K562 (cell line): ENCODE results near the gene VMP1. TPM values are rescaled to one million over a fixed set of nuclear protein-coding genes. Genes with fewer than 3 reads are reported as not detected.

Experiments used
- ATAC-seq: fragments of 200-7000 bp; cut with Tn5 transposase; 3 replicates; pipeline ENCODE4 v1.9.1; 2020; ENCODE audit warnings: moderate library complexity
- BruUV-seq: library from RNA; stranded (reverse); fragments of 400-500 nt; replicated peaks from 2 replicates; lab custom pipeline; 2021; lab: Mats Ljungman, UMichigan
- CTCF ChIA-PET: fragments of 300-600 bp; formaldehyde crosslinking; extraction: SDS; loops from one replicate; lab custom pipeline; 2021; ENCODE audit warnings: low intra/inter-chr PET ratio; lab: Yijun Ruan, JAX
- POLR2A ChIA-PET: fragments of 300-600, 350-650 bp; sonication (Branson Sonifier 250); formaldehyde crosslinking; extraction: SDS; loops from one replicate; lab custom pipeline; 2021; ENCODE audit warnings: antibody characterized with exemption, inconsistent platforms; lab: Yijun Ruan, JAX
- DNase-seq, 4 experiments: peaks; one replicate each; pipeline versions ENCODE4 v3.0.0 to v3.0.0-alpha.2; 2011 to 2018; ENCODE audit warnings: low spot score in 3 of 4, mixed read lengths in 3 of 4; ENCODE audit errors: extremely low read depth in 1 of 4
- FAIRE-seq: peaks from 2 replicates; lab custom pipeline; 2011; peaks lifted over from hg19 to GRCh38; lab: Jason Lieb, UNC
- H2AFZ ChIP-seq: 2 replicates; pipeline ENCODE4 v1.6.0; 2011; ENCODE audit warnings: low read depth, low read length, control low read depth, inconsistent platforms
- H3K27ac ChIP-seq: fragments of 200-600 bp; 3 replicates; pipeline ENCODE4 v1.8.0; 2011; ENCODE audit warnings: low read depth, mild to moderate bottlenecking, control low read depth, inconsistent platforms, low read length, moderate library complexity, mixed read lengths; ENCODE audit errors: extremely low read depth
- H3K27me3 ChIP-seq, 2 experiments: fragments of 300-600 bp in 1 of 2; 2 replicates in 1 of 2; 3 replicates in 1 of 2; pipeline versions ENCODE4 v1.6.0 to v1.8.0; 2011; ENCODE audit warnings: inconsistent platforms in 2 of 2, low read length in 2 of 2, mild to moderate bottlenecking in 1 of 2, mixed read lengths in 1 of 2, moderate library complexity in 1 of 2; ENCODE audit not compliant: control insufficient read depth in 2 of 2, insufficient read depth in 2 of 2
- H3K36me3 ChIP-seq: fragments of 300-600 bp; 3 replicates; pipeline ENCODE4 v1.8.0; 2011; ENCODE audit warnings: mild to moderate bottlenecking, low read length, inconsistent platforms; ENCODE audit not compliant: control insufficient read depth, insufficient read depth
- H3K4me1 ChIP-seq, 2 experiments: fragments of 200-600 bp in 1 of 2; replicated peaks in 1 of 2; 2 replicates in 1 of 2; 3 replicates in 1 of 2; pipeline versions ENCODE4 v1.5.1 to v1.8.0; 2011; ENCODE audit warnings: inconsistent platforms in 2 of 2, low read length in 2 of 2, mild to moderate bottlenecking in 1 of 2, mixed read lengths in 1 of 2, moderate library complexity in 1 of 2; ENCODE audit not compliant: control insufficient read depth in 2 of 2, insufficient read depth in 2 of 2
- H3K4me2 ChIP-seq: 2 replicates; pipeline ENCODE4 v1.6.1; 2011; ENCODE audit warnings: low read length, control low read depth, inconsistent platforms, mixed read lengths; ENCODE audit not compliant: insufficient read depth
- H3K4me3 ChIP-seq: fragments of 200-600 bp; sonication (generic), shearing (Covaris generic); 2 replicates; pipeline ENCODE4 v1.5.1; 2016; ENCODE audit warnings: control low read depth, inconsistent platforms
- H3K79me2 ChIP-seq: fragments of 200-600 bp; 3 replicates; pipeline ENCODE4 v1.8.0; 2011; ENCODE audit warnings: low read length, inconsistent platforms; ENCODE audit not compliant: control insufficient read depth, insufficient read depth
- H3K9ac ChIP-seq, 2 experiments: 2 replicates each; pipeline versions ENCODE4 v1.6.0 to v1.6.1; 2011; ENCODE audit warnings: low read depth in 2 of 2, low read length in 2 of 2, control low read depth in 1 of 2, inconsistent platforms in 1 of 2, mild to moderate bottlenecking in 1 of 2, mixed read lengths in 1 of 2; ENCODE audit not compliant: insufficient read depth in 1 of 2
- H3K9me1 ChIP-seq: one replicate; pipeline ENCODE4 v1.6.0; 2011; ENCODE audit warnings: inconsistent platforms, mild to moderate bottlenecking, low read length, moderate library complexity; ENCODE audit not compliant: control insufficient read depth, insufficient read depth
- H3K9me3 ChIP-seq: replicated peaks from 2 replicates; pipeline ENCODE4 v1.5.1; 2011; ENCODE audit warnings: low read depth, low read length, inconsistent platforms; ENCODE audit not compliant: control insufficient read depth, insufficient read depth
- H4K20me1 ChIP-seq: replicated peaks from 2 replicates; pipeline ENCODE4 v1.6.1; 2011; ENCODE audit warnings: low read length, inconsistent platforms, mixed read lengths; ENCODE audit not compliant: control insufficient read depth, insufficient read depth
- CBFA2T3 ChIP-seq: fragments of 450-650 bp; IDR thresholded peaks from 2 replicates; pipeline ENCODE4 v1.6.1; 2017
- ELF2 ChIP-seq: fragments of 250-450 bp; sonication (Bioruptor Pico); IDR thresholded peaks from 2 replicates; pipeline ENCODE4 v1.5.0; 2021; ENCODE audit warnings: mild to moderate bottlenecking
- ILK ChIP-seq: fragments of 450-650 bp; IDR thresholded peaks from 2 replicates; pipeline ENCODE4 v1.6.1; 2016; ENCODE audit warnings: missing genetic modification characterization, low read depth, mild to moderate bottlenecking, missing compliant biosample characterization, moderate library complexity, borderline replicate concordance
- KLF10 ChIP-seq: fragments of 250-450 bp; sonication (Bioruptor Pico); IDR thresholded peaks from 2 replicates; pipeline ENCODE4 v1.6.1; 2021; ENCODE audit warnings: matching md5 sums
- NBN ChIP-seq: fragments of 450-650 bp; IDR thresholded peaks from 2 replicates; pipeline ENCODE4 v1.6.1; 2016; ENCODE audit warnings: low read depth, mild to moderate bottlenecking
- PTTG1 ChIP-seq: fragments of 450-650 bp; IDR thresholded peaks from 2 replicates; pipeline ENCODE4 v1.6.1; 2016; ENCODE audit warnings: low read depth, mild to moderate bottlenecking, missing genetic modification characterization, missing compliant biosample characterization
- ZNF12 ChIP-seq: sonication (generic); formaldehyde crosslinking; IDR thresholded peaks from 2 replicates; pipeline ENCODE4 v1.4.0; 2020; ENCODE audit warnings: mild to moderate bottlenecking, missing genetic modification reagents
- ZNF589 ChIP-seq: fragments of 200-800 bp; sonication (Bioruptor generic); IDR thresholded peaks from 2 replicates; pipeline ENCODE4 v1.6.1; 2016; ENCODE audit warnings: low read depth, missing genetic modification characterization, missing compliant biosample characterization
- ZNF778 ChIP-seq: fragments of 450-650 bp; formaldehyde crosslinking; IDR thresholded peaks from 2 replicates; pipeline ENCODE4 v1.4.0; 2020; ENCODE audit warnings: mild to moderate bottlenecking, moderate library complexity
- WGBS: fragments of 100-300 bp; shearing (Covaris generic); methylation state at CpG from one replicate; pipeline ENCODE4 v1.1.6; 2016; ENCODE audit warnings: low coverage, mixed read lengths; ENCODE audit not compliant: insufficient coverage; ENCODE audit errors: missing lambda C conversion rate; 5-methylcytosine and 5-hydroxymethylcytosine counted together
- in situ Hi-C: fragments of 300-500 bp; cut with MboI; formaldehyde crosslinking; loops from 4 replicates; pipeline ENCODE4 v1.15.0; 2018; ENCODE audit warnings: inconsistent platforms, mixed read lengths
- intact Hi-C: fragments of 100-400 bp; cut with micrococcal nuclease; formaldehyde crosslinking; loops from 2 replicates; pipeline ENCODE4 v1.14.2; 2022
- polyA plus RNA-seq, 8 experiments: library from polyadenylated mRNA; depleted of rRNA in 4 of 8; stranded (reverse) in 5 of 8; unstranded in 3 of 8; fragments of >200 nt; fragmentation: Nextera tagmentation in 2 of 8; fragmentation: Illumina TruSeq in 1 of 8; extraction: Ambion mirVana in 2 of 8; extraction: Trizol in 1 of 8; gene quantifications; 2 replicates each; pipeline versions ENCODE4 v1.2.1 to v1.2.3, GENCODE V29; 2011 to 2014; ENCODE audit warnings: inconsistent platforms in 1 of 8, missing spikeins in 1 of 8
- total RNA-seq, 7 experiments: library from RNA; depleted of rRNA in 6 of 7; stranded (reverse); fragments of >200 nt in 6 of 7; fragmentation: Illumina TruSeq in 2 of 7; extraction: Trizol in 2 of 7; gene quantifications; 2 replicates each; pipeline versions ENCODE4 v1.2.1 to v1.2.3, GENCODE V29; 2011 to 2021; ENCODE audit warnings: low replicate concordance in 1 of 7
- TF ChIP-seq, protein P1 (sequence below): sonication (generic); formaldehyde crosslinking; IDR thresholded peaks from 2 replicates; pipeline ENCODE4 v1.8.1; 2023; ENCODE audit warnings: mild to moderate bottlenecking, missing genetic modification reagents
- TF ChIP-seq, protein P2 (sequence below): fragments of 450-650 bp; formaldehyde crosslinking; IDR thresholded peaks from 2 replicates; pipeline ENCODE4 v1.4.0; 2022; ENCODE audit warnings: missing genetic modification characterization
- TF ChIP-seq, protein P3 (sequence below): fragments of 450-650 bp; formaldehyde crosslinking; IDR thresholded peaks from 2 replicates; pipeline ENCODE4 v1.4.0; 2020; ENCODE audit warnings: mild to moderate bottlenecking, mixed read lengths

VMP1 gene
- total and polyA plus RNA-seq, 9 of the 15 experiments (the other 6 are each of a cell fraction or from before 2014, with no cell fraction given), result 123 to 304 (median 151) TPM

DNA sequence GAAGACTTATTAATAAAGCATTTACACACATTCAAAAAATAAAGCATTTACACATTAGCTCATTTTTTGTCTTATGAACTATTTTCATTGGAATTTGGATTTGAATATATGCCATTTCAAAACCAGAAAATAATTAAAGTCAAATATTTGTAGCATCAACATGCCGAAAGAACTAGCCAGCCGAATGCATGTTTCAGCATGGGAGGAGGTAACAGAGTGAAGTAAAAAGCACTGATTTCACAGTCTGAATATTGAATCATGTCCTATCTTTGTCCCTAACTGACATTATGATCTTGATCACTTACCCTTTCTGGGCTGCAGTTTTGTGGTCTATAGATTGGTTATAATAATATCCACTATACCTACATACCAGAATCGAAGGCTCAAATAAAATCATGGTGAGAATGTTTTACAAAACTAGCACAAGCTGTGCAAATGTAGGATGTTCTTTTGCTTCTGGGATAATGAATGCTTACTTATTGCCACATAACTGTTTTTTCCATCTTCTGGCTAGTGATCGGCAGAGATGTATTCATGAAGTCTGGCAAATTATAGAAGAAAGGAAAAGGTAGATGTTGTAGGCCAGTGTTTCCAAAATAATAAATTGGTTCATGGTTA lies 100.5 kb downstream of the VMP1 start:
- ChIA-PET POLR2A (interaction anchor here (1.3 kb wide), 1 partner anchor 31 kb away, joined by 3 read pairs; no protein-coding TSS in a partner anchor), CTCF (no interaction called here)
- intact Hi-C loops (no loop called here), in situ Hi-C loops (no loop called here)
- ATAC-seq (no peak), FAIRE-seq (no peak), DNase-seq (no peak)
- Histone ChIP-seq H3K4me3 (no peak overlapping the region), H3K36me3 (peaks cover 24% of the 10 kb centered on the region), H3K9me3 (no peaks in the 10 kb centered on the region), H2AFZ (no peak overlapping the region), H3K27me3 (no peaks in the 10 kb centered on the region), H4K20me1 (no peaks in the 10 kb centered on the region), H3K9ac (no peak overlapping the region), H3K4me1 (peaks cover 0 to 2% of the 10 kb centered on the region in 2 experiments; a peak in 2 of 5 replicates), H3K27ac (no peak overlapping the region), H3K4me2 (no peak overlapping the region), H3K9me1 (no peaks in the 10 kb centered on the region), H3K79me2 (peaks cover 9% of the 10 kb centered on the region; the same call in 1 of the 3 replicates)
- BruUV-seq, result no TSS peak
- TF ChIP-seq, protein P1, sequence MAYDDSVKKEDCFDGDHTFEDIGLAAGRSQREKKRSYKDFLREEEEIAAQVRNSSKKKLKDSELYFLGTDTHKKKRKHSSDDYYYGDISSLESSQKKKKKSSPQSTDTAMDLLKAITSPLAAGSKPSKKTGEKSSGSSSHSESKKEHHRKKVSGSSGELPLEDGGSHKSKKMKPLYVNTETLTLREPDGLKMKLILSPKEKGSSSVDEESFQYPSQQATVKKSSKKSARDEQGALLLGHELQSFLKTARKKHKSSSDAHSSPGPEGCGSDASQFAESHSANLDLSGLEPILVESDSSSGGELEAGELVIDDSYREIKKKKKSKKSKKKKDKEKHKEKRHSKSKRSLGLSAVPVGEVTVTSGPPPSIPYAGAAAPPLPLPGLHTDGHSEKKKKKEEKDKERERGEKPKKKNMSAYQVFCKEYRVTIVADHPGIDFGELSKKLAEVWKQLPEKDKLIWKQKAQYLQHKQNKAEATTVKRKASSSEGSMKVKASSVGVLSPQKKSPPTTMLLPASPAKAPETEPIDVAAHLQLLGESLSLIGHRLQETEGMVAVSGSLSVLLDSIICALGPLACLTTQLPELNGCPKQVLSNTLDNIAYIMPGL (CRISPR knock-in tag), result no peak
- TF ChIP-seq ZNF778 (CRISPR knock-in tag) (no peak), CBFA2T3 (no peak), ILK (tag) (no peak), PTTG1 (tag) (no peak), KLF10 (CRISPR knock-in tag) (no peak), ELF2 (CRISPR knock-in tag) (no peak), ZNF589 (no peak), NBN (no peak), ZNF12 (CRISPR knock-in tag) (no peak)
- TF ChIP-seq, protein P2, sequence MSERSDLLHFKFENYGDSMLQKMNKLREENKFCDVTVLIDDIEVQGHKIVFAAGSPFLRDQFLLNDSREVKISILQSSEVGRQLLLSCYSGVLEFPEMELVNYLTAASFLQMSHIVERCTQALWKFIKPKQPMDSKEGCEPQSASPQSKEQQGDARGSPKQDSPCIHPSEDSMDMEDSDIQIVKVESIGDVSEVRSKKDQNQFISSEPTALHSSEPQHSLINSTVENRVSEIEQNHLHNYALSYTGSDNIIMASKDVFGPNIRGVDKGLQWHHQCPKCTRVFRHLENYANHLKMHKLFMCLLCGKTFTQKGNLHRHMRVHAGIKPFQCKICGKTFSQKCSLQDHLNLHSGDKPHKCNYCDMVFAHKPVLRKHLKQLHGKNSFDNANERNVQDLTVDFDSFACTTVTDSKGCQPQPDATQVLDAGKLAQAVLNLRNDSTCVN (CRISPR knock-in tag), result no peak
- TF ChIP-seq, protein P3, sequence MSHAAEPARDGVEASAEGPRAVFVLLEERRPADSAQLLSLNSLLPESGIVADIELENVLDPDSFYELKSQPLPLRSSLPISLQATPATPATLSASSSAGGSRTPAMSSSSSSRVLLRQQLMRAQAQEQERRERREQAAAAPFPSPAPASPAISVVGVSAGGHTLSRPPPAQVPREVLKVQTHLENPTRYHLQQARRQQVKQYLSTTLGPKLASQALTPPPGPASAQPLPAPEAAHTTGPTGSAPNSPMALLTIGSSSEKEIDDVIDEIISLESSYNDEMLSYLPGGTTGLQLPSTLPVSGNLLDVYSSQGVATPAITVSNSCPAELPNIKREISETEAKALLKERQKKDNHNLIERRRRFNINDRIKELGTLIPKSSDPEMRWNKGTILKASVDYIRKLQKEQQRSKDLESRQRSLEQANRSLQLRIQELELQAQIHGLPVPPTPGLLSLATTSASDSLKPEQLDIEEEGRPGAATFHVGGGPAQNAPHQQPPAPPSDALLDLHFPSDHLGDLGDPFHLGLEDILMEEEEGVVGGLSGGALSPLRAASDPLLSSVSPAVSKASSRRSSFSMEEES, result no peak
- WGBS, result 93% methylated on average over 4 of the region's 4 CpGs
